HG03066 (cell line): ENCODE measurements around the gene CD46.

Source experiments
- ATAC-seq: cut with Tn5 transposase; IDR thresholded peaks from one replicate; pipeline ENCODE4 v1.9.1; 2021; ENCODE audit warnings: low read depth; ENCODE audit not compliant: unreplicated experiment

Gene CD46

GRCh38 chr1:207793327-207793726 is 41.5 kb downstream of the CD46 start:
- ATAC-seq: no peak

- ATAC-seq: no peak
Measured at GRCh38 chr1:207794861-207795260, 43.0 kb downstream of the CD46 start.

GRCh38 chr1:207797229-207797973 is 45.5 kb downstream of the CD46 start:
- ATAC-seq: peak; percentile 55

- ATAC-seq: no peak
Measured at GRCh38 chr1:207798847-207799246, 47.0 kb downstream of the CD46 start.

GRCh38 chr1:207799989-207800648 is 48.3 kb downstream of the CD46 start:
- no peak for ATAC-seq

- no peak for ATAC-seq
Measured at GRCh38 chr1:207801819-207802218, 50.0 kb downstream of the CD46 start.

- no peak for ATAC-seq
Measured at GRCh38 chr1:207803678-207804077, 51.8 kb downstream of the CD46 start.

GRCh38 chr1:207804721-207805468 is 53.0 kb downstream of the CD46 start:
- no peak for ATAC-seq

- no peak for ATAC-seq
Measured at GRCh38 chr1:207805841-207806421, 54.1 kb downstream of the CD46 start.

GRCh38 chr1:207806531-207807325 is 54.9 kb downstream of the CD46 start:
- ATAC-seq: no peak

GRCh38 chr1:207807326-207807689 is 55.5 kb downstream of the CD46 start:
- ATAC-seq: no peak

GRCh38 chr1:207807690-207808321 is 56.0 kb downstream of the CD46 start:
- no peak for ATAC-seq

GRCh38 chr1:207808322-207808705 is 56.5 kb downstream of the CD46 start:
- no peak for ATAC-seq

GRCh38 chr1:207808911-207809555 is 57.2 kb downstream of the CD46 start:
- ATAC-seq: no peak

- no peak for ATAC-seq
Measured at GRCh38 chr1:207810173-207810572, 58.3 kb downstream of the CD46 start.

GRCh38 chr1:207810606-207811295 is 58.9 kb downstream of the CD46 start:
- no peak for ATAC-seq

GRCh38 chr1:207811319-207811718 is 59.5 kb downstream of the CD46 start:
- no peak for ATAC-seq

- no peak for ATAC-seq
Measured at GRCh38 chr1:207811920-207812720, 60.3 kb downstream of the CD46 start.
